Measurements from ENCODE around the gene FOXP1. TPM values are rescaled to one million over a fixed set of nuclear protein-coding genes. Genes with fewer than 3 reads are reported as not detected.

The FOXP1 gene
- total RNA-seq, 4 donors from 2014 or later, result 54.2 to 152 (median 129) TPM

DNA sequence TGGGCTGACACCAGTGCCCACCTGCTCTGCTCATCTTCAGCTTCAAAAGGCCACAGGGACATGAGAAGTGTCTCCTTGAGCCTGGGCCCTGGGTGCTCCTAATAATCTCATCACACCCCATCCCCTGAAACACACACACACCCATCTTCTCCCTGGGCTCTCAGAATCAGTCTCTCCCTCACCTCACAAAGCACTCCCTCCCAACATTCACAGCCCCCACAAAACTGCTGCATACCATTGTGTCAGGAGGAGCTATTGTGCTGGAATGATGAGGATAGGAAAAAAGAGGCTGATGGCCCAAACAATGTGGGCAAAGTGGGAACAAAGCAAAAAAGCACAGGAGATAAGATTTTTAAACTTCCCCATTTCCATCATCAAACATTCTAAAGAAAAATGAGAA lies 16.8 kb downstream of the FOXP1 start:
- no peak for TF ChIP-seq POLR2A (IDR thresholded peaks at IDR 0.05)
- TF ChIP-seq, protein P1, sequence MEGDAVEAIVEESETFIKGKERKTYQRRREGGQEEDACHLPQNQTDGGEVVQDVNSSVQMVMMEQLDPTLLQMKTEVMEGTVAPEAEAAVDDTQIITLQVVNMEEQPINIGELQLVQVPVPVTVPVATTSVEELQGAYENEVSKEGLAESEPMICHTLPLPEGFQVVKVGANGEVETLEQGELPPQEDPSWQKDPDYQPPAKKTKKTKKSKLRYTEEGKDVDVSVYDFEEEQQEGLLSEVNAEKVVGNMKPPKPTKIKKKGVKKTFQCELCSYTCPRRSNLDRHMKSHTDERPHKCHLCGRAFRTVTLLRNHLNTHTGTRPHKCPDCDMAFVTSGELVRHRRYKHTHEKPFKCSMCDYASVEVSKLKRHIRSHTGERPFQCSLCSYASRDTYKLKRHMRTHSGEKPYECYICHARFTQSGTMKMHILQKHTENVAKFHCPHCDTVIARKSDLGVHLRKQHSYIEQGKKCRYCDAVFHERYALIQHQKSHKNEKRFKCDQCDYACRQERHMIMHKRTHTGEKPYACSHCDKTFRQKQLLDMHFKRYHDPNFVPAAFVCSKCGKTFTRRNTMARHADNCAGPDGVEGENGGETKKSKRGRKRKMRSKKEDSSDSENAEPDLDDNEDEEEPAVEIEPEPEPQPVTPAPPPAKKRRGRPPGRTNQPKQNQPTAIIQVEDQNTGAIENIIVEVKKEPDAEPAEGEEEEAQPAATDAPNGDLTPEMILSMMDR (IDR thresholded peaks at IDR 0.05), result no peak
- Histone ChIP-seq H3K27ac (no peak overlapping the region), H3K4me1 (no peaks in the 10 kb centered on the region), H3K9me3 (no peaks in the 10 kb centered on the region), H3K36me3 (no peaks in the 10 kb centered on the region), H3K4me3 (no peak overlapping the region), H3K27me3 (no peaks in the 10 kb centered on the region)
- no peak for DNase-seq
- intact Hi-C loops (cut with DNase I; ENCODE audit: low total_unique reads), result no loop called here

DNA sequence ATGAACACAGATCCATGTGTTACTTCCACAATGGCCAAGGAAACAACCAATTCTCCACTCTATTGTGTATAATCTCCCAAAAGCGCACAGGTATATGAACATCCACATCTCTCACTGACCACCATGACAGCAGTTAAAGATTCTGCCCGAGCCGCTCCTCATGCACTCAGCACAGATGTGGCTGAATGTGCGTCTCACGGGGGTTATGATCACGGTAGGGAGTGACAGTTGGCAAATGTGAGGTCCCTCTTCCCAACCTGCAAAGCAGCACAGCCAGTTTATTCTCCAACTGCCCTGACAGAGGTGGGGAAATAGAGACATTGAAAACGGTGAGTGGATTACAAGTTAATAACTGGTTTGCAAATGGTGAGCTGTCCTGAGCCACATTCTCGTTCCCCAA lies 17.6 kb downstream of the FOXP1 start:
- Histone ChIP-seq H3K9me3 (no peaks in the 10 kb centered on the region), H3K36me3 (no peaks in the 10 kb centered on the region), H3K27me3 (no peaks in the 10 kb centered on the region), H3K4me3 (no peak overlapping the region), H3K27ac (no peak overlapping the region), H3K4me1 (no peaks in the 10 kb centered on the region)
- no peak for DNase-seq
- TF ChIP-seq POLR2A (IDR thresholded peaks at IDR 0.05), result no peak
- TF ChIP-seq, protein P1 (IDR thresholded peaks at IDR 0.05), result no peak
- intact Hi-C loops (cut with DNase I; ENCODE audit: low total_unique reads), result no loop called here

DNA sequence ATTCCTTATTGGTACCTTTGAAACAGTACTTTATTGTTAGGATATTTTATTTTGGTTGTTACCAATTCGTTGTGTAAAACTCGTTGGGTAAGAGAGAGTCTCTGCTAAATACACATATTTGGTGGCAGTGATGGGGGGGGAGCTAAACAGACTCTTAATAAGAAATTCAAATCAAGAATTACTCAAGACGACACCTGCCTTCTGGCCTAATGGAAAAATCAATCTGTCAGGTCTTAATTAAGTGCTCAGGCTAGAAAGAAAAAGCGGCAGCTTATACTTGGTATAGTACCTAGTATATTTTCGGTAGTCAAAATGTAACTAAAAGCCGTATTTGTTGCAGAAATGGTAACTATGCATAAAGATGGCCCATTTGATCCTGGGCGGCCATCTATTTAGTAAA lies 18.2 kb downstream of the FOXP1 start:
- Histone ChIP-seq H3K4me3 (no peak overlapping the region), H3K9me3 (no peaks in the 10 kb centered on the region), H3K4me1 (no peaks in the 10 kb centered on the region), H3K36me3 (no peaks in the 10 kb centered on the region), H3K27me3 (no peaks in the 10 kb centered on the region), H3K27ac (no peak overlapping the region)
- TF ChIP-seq POLR2A (IDR thresholded peaks at IDR 0.05), result no peak
- TF ChIP-seq, protein P1 (IDR thresholded peaks at IDR 0.05), result no peak
- intact Hi-C loops (cut with DNase I; ENCODE audit: low total_unique reads), result no loop called here
- DNase-seq, result no peak

DNA sequence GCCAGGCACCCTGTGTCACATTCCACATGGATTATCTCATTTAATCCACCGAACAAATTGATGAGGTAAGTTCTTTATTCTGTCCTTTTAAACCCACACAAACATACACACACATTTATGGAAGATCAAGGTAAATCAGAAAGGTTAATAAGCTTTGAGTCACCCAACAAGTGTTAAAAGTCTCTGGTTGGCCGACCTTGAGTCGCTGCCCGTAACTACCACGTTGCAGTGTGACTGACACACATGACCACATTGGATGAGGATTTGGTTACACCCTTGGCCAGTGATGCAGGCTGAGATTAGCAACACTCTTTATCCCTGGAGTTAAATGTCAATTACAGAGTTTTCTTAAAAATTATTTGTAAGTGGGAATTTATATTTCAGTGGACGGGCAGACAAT lies 19.2 kb downstream of the FOXP1 start:
- TF ChIP-seq, protein P1 (IDR thresholded peaks at IDR 0.05), result no peak
- no peak for TF ChIP-seq POLR2A (IDR thresholded peaks at IDR 0.05)
- no peaks in the 10 kb centered on the region for H3K4me1 ChIP-seq
- intact Hi-C loops (cut with DNase I; ENCODE audit: low total_unique reads), result no loop called here
- H3K9me3 ChIP-seq, result no peaks in the 10 kb centered on the region
- no peak for DNase-seq
- H3K27ac ChIP-seq, result no peak overlapping the region
- H3K4me3 ChIP-seq, result no peak overlapping the region
- no peaks in the 10 kb centered on the region for H3K27me3 ChIP-seq
- H3K36me3 ChIP-seq, result no peaks in the 10 kb centered on the region

GRCh38 chr3:71563827-71564226 lies 19.7 kb downstream of the FOXP1 start:
- no peak for DNase-seq
- no peak overlapping the region for H3K27ac ChIP-seq
- intact Hi-C loops (cut with DNase I; ENCODE audit: low total_unique reads), result no loop called here
- H3K4me3 ChIP-seq, result no peak overlapping the region
- TF ChIP-seq, protein P1 (IDR thresholded peaks at IDR 0.05), result no peak
- TF ChIP-seq POLR2A (IDR thresholded peaks at IDR 0.05), result no peak
- no peaks in the 10 kb centered on the region for H3K4me1 ChIP-seq
- H3K27me3 ChIP-seq, result no peaks in the 10 kb centered on the region
- no peaks in the 10 kb centered on the region for H3K9me3 ChIP-seq
- no peaks in the 10 kb centered on the region for H3K36me3 ChIP-seq

Data from uterus (tissue), 4 donors.